K562 (cell line): ENCODE measurements around the gene ADPRM.

Experiments
- ETV6 ChIP-seq, 3 experiments: fragments of 150-350 bp in 1 of 3; sonication (generic) in 1 of 3; formaldehyde crosslinking in 1 of 3; IDR thresholded peaks; 2 replicates each; pipeline versions ENCODE4 v1.6.1 to v1.8.0; 2014 to 2022; ENCODE audit warnings: borderline replicate concordance in 2 of 3, low read depth in 2 of 3, antibody characterized with exemption in 1 of 3, low read length in 1 of 3, mild to moderate bottlenecking in 1 of 3, missing genetic modification reagents in 1 of 3
- GTF2F1 ChIP-seq: IDR thresholded peaks from 2 replicates; pipeline ENCODE4 v1.6.1; 2011; ENCODE audit warnings: low read depth, low read length, improper control_type of control experiment
- POLR2A ChIP-seq: fragments of 450-650 bp; conservative IDR thresholded peaks from 2 replicates; pipeline ENCODE4 v1.6.1; 2016
- ZNF717 ChIP-seq: fragments of 250-450 bp; sonication (Bioruptor Pico); IDR thresholded peaks from 2 replicates; pipeline ENCODE4 v1.5.0; 2021

DNA sequence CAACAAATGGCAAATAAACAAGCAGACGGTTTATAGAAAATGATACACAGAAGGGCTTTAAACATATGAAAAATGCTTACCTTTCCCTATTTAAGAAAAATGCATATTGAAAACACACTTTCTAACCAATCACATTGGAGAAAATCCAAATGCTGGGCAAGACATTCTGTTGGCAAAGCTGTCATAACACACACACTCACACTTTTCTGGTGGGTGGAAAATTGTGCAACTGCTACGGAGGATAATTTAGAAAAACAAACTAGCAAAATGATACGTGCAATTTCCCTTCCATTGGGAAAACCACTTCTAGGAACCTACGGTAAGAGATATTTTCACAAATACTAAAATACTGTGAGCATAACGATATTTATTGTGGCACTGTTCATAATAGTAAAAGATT is 30.5 kb upstream of the ADPRM start:
- TF ChIP-seq ZNF717 (CRISPR knock-in tag) (no peak), ETV6 (IDR thresholded peaks at IDR 0.05; ENCODE audit: borderline replicate concordance in 1 of 2, low read depth in 2 of 2, low read length in 1 of 2) (no peak), ETV6 (CRISPR knock-in tag; IDR thresholded peaks at IDR 0.05; ENCODE audit: borderline replicate concordance) (no peak), GTF2F1 (no peak), POLR2A (no peak)
